Ovary (tissue), 9 donors: ENCODE measurements around the gene PTPN18. TPM values are rescaled to one million over a fixed set of nuclear protein-coding genes. Genes with fewer than 3 reads are reported as not detected.
A peak's percentile ranks its signal among the peaks of the same experiment; 100 is the strongest.

Experiments used
- DNase-seq, 5 donors: peaks; one replicate each; pipeline ENCODE4 v3.0.0-alpha.2; 2019 to 2020
- H3K27ac ChIP-seq, 2 donors: fragments of 200-600 bp; one replicate each; pipeline versions ENCODE4 v1.5.1 to v1.8.0; 2019 to 2022
- H3K27me3 ChIP-seq: fragments of 200-600 bp; one replicate; pipeline ENCODE4 v1.8.0; 2022
- H3K36me3 ChIP-seq: fragments of 200-600 bp; sonication (generic); one replicate; pipeline ENCODE4 v1.5.1; 2019
- H3K4me1 ChIP-seq: one replicate; pipeline ENCODE4 v1.8.1; 2013; ENCODE audit warnings: mild to moderate bottlenecking, moderate library complexity; ENCODE audit not compliant: insufficient read depth
- H3K4me3 ChIP-seq: fragments of 200-600 bp; sonication (generic); one replicate; pipeline ENCODE4 v1.5.1; 2017
- H3K9me3 ChIP-seq, 2 donors: fragments of 200-600 bp in 1 of 2; sonication (generic) in 1 of 2; one replicate each; pipeline versions ENCODE4 v1.5.1 to v1.8.1; 2013 to 2019; ENCODE audit warnings: mild to moderate bottlenecking in 1 of 2, moderate library complexity in 1 of 2
- EP300 ChIP-seq: sonication (generic); formaldehyde crosslinking; IDR thresholded peaks from one replicate; pipeline ENCODE4 v1.6.1; 2017; ENCODE audit warnings: antibody characterized with exemption
- POLR2A ChIP-seq: fragments of 450-650 bp; IDR thresholded peaks from one replicate; pipeline ENCODE4 v1.6.1; 2017; ENCODE audit warnings: antibody characterized with exemption, mild to moderate bottlenecking, moderate library complexity
- WGBS, 3 donors: extraction: QIAGEN DNeasy Blood & Tissue Kit in 1 of 3; methylation state at CpG; one replicate each; pipeline versions ENCODE4 v1.1.5 to v1.1.7; 2013 to 2017; 5-methylcytosine and 5-hydroxymethylcytosine counted together
- intact Hi-C, 4 donors: fragments of 100-400 bp; cut with DNase I; formaldehyde crosslinking; loops; one replicate each; pipeline versions ENCODE4 v1.11.0 to v1.15.1; 2022 to 2023
- polyA plus RNA-seq, 2 donors: library from polyadenylated mRNA; stranded (reverse); fragments of 200-250 nt in 1 of 2; fragments of 350-450 nt in 1 of 2; fragmentation: Illumina TruSeq in 1 of 2; extraction: RNeasy Lipid Tissue Mini Kit (QIAGEN cat#74804) in 1 of 2; gene quantifications; one replicate each; pipeline ENCODE4 v1.2.3, GENCODE V29; 2013 to 2014
- total RNA-seq, 7 donors: library from RNA; depleted of rRNA in 2 of 7; stranded (reverse); fragments of >200 nt in 2 of 7; fragmentation: NEBNext Ultra II Directional in 3 of 7; extraction: Animal tissue kit (Norgen Biotek cat#: 25700) in 3 of 7; gene quantifications; one replicate each; pipeline versions ENCODE4 v1.1.0 to v1.2.4, GENCODE V29; 2016 to 2023
- TF ChIP-seq, protein P1 (sequence below), 3 donors: fragments of 450-650 bp in 2 of 3; fragments of 200-600 bp in 1 of 3; IDR thresholded peaks; one replicate each; pipeline versions ENCODE4 v1.5.1 to v1.8.0; 2016 to 2022; ENCODE audit warnings: antibody characterized with exemption in 3 of 3, mild to moderate bottlenecking in 1 of 3
- donor health status: DM: no; HTN: no; CAD: no; lungs with moderate emphysema.
- donor health status: DM: no; HTN: no; CAD: no.
- donor health status: Bipolar disorder and iron deficiency.
- donor health status: DM: yes; HTN: yes; CAD: no.
- donor health status: DM: no; HTN: no; CAD: no.
- donor health status: DM: yes; HTN: yes; CAD: no.

PTPN18 gene
- total and polyA plus RNA-seq, 9 donors = 22.2 to 62.6 (median 30.8) TPM

- H3K27ac ChIP-seq = no peak overlapping the region
- no peak overlapping the region for H3K4me3 ChIP-seq
- TF ChIP-seq, protein P1, sequence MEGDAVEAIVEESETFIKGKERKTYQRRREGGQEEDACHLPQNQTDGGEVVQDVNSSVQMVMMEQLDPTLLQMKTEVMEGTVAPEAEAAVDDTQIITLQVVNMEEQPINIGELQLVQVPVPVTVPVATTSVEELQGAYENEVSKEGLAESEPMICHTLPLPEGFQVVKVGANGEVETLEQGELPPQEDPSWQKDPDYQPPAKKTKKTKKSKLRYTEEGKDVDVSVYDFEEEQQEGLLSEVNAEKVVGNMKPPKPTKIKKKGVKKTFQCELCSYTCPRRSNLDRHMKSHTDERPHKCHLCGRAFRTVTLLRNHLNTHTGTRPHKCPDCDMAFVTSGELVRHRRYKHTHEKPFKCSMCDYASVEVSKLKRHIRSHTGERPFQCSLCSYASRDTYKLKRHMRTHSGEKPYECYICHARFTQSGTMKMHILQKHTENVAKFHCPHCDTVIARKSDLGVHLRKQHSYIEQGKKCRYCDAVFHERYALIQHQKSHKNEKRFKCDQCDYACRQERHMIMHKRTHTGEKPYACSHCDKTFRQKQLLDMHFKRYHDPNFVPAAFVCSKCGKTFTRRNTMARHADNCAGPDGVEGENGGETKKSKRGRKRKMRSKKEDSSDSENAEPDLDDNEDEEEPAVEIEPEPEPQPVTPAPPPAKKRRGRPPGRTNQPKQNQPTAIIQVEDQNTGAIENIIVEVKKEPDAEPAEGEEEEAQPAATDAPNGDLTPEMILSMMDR (IDR thresholded peaks at IDR 0.05) = no peak
- no peak for TF ChIP-seq EP300
- no peak for TF ChIP-seq POLR2A
- H3K9me3 ChIP-seq = no peaks in the 10 kb centered on the region
- no peaks in the 10 kb centered on the region for H3K36me3 ChIP-seq
- no peaks in the 10 kb centered on the region for H3K27me3 ChIP-seq
- DNase-seq = no peak
- WGBS, 3 donors = 34 to 53% (median 42%) methylated on average over 1 of the region's 1 CpG
- peaks cover 5% of the 10 kb centered on the region for H3K4me1 ChIP-seq
- intact Hi-C loops = no loop called here
These were observed 1.8 kb upstream of the PTPN18 start for GRCh38 chr2:130354139-130354428.

DNA sequence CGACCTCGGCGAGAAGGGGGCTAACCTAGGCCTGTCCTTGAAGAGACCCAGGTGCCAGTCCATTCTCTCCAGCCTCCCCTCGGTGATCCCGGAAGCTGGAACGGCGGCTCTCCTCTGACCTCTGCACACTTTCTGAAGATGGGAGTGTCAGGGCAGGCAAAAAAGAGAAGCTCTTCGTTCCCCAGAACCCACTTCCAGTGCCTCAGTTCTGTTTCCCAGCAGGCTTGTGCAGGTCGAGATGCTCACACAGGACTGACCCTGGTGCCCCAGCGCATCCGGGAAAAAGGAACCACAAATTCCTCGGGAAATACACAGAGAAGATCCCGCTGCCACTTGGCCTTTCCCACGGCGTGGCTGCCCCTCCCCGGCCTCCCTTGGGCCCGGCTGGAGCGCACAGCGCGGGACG is 681 bp upstream of the PTPN18 start:
- Histone ChIP-seq H3K4me1 (peaks cover 5% of the 10 kb centered on the region), H3K27ac (peak overlapping the region in 1 of 2 donors; percentile 42), H3K4me3 (peak overlapping the region; percentile 55), H3K27me3 (no peaks in the 10 kb centered on the region), H3K36me3 (no peaks in the 10 kb centered on the region), H3K9me3 (no peaks in the 10 kb centered on the region)
- intact Hi-C loops = no loop called here
- WGBS, 3 donors = 9 to 15% (median 14%) methylated on average over 18 to 21 of the region's 21 CpGs
- DNase-seq = no peak
- no peak for TF ChIP-seq EP300
- TF ChIP-seq, protein P1 (IDR thresholded peaks at IDR 0.05) = no peak
- no peak for TF ChIP-seq POLR2A

DNA sequence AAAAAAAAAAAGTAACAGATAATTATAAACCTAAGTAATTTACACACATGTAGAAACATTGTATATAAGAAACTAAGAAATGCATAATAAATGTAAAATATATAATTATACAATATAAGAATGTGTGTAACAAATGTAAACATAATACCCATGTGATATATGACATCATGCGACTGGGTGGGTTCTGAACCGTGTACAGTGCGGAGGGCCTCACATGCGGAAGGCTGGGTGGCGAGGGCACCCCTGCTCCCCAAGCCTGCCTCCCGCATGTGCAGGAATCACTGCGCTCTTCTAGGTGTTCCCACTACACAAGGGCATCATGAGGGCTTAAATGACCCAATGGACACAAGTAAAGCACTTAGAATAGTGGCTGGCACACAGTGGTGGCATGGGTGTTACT is 2.0 kb downstream of the PTPN18 start:
- no peak overlapping the region for H3K4me3 ChIP-seq
- no peak for DNase-seq
- H3K27ac ChIP-seq = no peak overlapping the region
- peaks cover 5% of the 10 kb centered on the region for H3K4me1 ChIP-seq
- H3K36me3 ChIP-seq = no peaks in the 10 kb centered on the region
- WGBS, 3 donors = 95 to 96% (median 96%) methylated on average over 7 of the region's 7 CpGs
- H3K27me3 ChIP-seq = no peaks in the 10 kb centered on the region
- intact Hi-C loops = no loop called here
- H3K9me3 ChIP-seq = no peaks in the 10 kb centered on the region
- TF ChIP-seq EP300 (no peak), POLR2A (no peak)
- TF ChIP-seq, protein P1 (IDR thresholded peaks at IDR 0.05) = no peak

DNA sequence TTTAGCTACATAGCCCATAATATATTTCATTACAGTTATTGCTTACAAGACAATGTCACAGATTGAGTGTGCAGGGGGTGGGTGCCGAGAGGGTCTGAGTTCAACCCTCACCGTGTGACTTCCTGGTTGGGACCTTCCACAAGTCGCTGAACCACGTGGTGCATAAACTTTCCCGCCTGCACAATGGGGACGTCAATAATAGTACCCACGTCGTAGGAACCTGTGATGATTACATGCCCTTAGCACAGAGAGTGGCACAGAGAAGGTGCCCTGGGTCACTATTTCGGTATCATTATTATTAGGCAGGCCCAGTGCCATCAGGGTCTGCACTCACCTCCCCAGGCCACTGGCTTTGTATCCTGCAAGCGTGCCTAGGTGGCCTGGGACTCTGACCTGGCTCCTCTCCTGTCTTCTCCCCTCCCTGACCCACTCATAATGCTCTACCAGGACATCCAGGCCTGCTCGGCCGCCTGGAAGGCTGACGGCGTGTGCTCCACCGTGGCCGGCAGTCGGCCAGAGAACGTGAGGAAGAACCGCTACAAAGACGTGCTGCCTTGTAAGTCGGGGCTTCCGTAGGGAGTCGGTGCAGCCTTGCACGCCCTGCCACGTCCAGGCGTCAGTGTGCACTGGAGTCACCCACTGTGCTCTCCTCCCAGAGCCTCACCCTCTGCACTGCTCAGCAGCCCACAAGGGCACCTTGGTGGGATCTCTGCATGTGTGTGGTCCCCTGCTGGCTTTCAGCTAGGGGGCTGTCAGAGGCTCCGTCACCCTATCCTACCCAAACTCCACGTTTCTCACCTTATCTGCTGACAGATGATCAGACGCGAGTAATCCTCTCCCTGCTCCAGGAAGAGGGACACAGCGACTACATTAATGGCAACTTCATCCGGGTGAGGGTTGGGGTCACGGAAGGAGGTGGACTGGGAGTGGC is 2.8 kb downstream of the PTPN18 start:
- Histone ChIP-seq H3K27ac (no peak overlapping the region), H3K9me3 (no peaks in the 10 kb centered on the region), H3K4me3 (no peak overlapping the region), H3K27me3 (no peaks in the 10 kb centered on the region), H3K36me3 (no peaks in the 10 kb centered on the region), H3K4me1 (peaks cover 5% of the 10 kb centered on the region)
- intact Hi-C loops = no loop called here
- WGBS, 3 donors = 93 to 94% (median 93%) methylated on average over 33 of the region's 33 CpGs
- TF ChIP-seq, protein P1 (IDR thresholded peaks at IDR 0.05) = no peak
- TF ChIP-seq POLR2A = no peak
- no peak for TF ChIP-seq EP300
- DNase-seq = no peak
